ENCODE measurements around the gene ETF1.

GRCh38 chr5:138457531-138458275 lies 85.3 kb downstream of the ETF1 start:
- TF ChIP-seq, protein P1, sequence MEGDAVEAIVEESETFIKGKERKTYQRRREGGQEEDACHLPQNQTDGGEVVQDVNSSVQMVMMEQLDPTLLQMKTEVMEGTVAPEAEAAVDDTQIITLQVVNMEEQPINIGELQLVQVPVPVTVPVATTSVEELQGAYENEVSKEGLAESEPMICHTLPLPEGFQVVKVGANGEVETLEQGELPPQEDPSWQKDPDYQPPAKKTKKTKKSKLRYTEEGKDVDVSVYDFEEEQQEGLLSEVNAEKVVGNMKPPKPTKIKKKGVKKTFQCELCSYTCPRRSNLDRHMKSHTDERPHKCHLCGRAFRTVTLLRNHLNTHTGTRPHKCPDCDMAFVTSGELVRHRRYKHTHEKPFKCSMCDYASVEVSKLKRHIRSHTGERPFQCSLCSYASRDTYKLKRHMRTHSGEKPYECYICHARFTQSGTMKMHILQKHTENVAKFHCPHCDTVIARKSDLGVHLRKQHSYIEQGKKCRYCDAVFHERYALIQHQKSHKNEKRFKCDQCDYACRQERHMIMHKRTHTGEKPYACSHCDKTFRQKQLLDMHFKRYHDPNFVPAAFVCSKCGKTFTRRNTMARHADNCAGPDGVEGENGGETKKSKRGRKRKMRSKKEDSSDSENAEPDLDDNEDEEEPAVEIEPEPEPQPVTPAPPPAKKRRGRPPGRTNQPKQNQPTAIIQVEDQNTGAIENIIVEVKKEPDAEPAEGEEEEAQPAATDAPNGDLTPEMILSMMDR (IDR thresholded peaks at IDR 0.05): no peak
- TF ChIP-seq POLR2A (IDR thresholded peaks at IDR 0.05): no peak
